ENCODE measurements around the gene CHMP2B.
A peak's percentile ranks its signal among the peaks of the same experiment; 100 is the strongest.

Gene CHMP2B

GRCh38 chr3:87200060-87200647 lies 27.0 kb upstream of the CHMP2B start:
- H3K9me3 ChIP-seq (replicated peaks; ENCODE audit: low read length) = no peaks in the 10 kb centered on the region
- peaks cover 3% of the 10 kb centered on the region for H3K4me1 ChIP-seq (ENCODE audit: control insufficient read depth, insufficient read depth, low read length)
- no peak overlapping the region for H3K4me2 ChIP-seq (ENCODE audit: low read length)
- H3K4me3 ChIP-seq (ENCODE audit: low read length) = no peak overlapping the region
- no peaks in the 10 kb centered on the region for H3K27me3 ChIP-seq (ENCODE audit: control insufficient read depth, insufficient read depth, low read length)
- H3K9ac ChIP-seq (ENCODE audit: low read depth, low read length) = no peak overlapping the region
- H3K36me3 ChIP-seq (ENCODE audit: insufficient read depth, low read length) = no peaks in the 10 kb centered on the region

DNA sequence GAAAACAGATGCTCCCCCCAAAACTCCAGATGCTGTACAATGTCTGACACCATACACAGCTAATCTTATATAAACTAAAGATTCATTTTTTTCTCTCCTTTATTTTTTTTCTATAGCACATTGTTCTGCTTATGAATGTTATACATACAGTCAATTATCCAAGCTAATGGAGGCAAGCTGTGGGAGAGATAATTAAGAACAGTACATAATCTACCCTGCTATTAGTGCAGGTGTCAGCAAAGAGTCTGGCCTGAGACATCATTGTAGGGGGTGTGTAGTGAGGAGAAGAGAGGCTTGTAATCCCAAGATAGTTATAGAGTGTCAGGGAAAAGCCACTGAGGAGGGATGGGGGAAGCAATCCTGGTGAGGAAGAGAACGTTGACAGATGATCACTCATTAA lies 25.4 kb upstream of the CHMP2B start:
- H3K4me1 ChIP-seq (ENCODE audit: control insufficient read depth, insufficient read depth, low read length) = peaks cover 9% of the 10 kb centered on the region
- no peaks in the 10 kb centered on the region for H3K27me3 ChIP-seq (ENCODE audit: control insufficient read depth, insufficient read depth, low read length)
- no peaks in the 10 kb centered on the region for H3K9me3 ChIP-seq (replicated peaks; ENCODE audit: low read length)
- H3K4me2 ChIP-seq (ENCODE audit: low read length) = no peak overlapping the region
- H3K9ac ChIP-seq (ENCODE audit: low read depth, low read length) = no peak overlapping the region
- no peak overlapping the region for H3K4me3 ChIP-seq (ENCODE audit: low read length)
- no peaks in the 10 kb centered on the region for H3K36me3 ChIP-seq (ENCODE audit: insufficient read depth, low read length)

- Histone ChIP-seq H3K27me3 (ENCODE audit: control insufficient read depth, insufficient read depth, low read length) (no peaks in the 10 kb centered on the region), H3K9ac (ENCODE audit: low read depth, low read length) (no peak overlapping the region), H3K4me2 (ENCODE audit: low read length) (no peak overlapping the region), H3K36me3 (ENCODE audit: insufficient read depth, low read length) (no peaks in the 10 kb centered on the region), H3K9me3 (replicated peaks; ENCODE audit: low read length) (no peaks in the 10 kb centered on the region), H3K4me3 (ENCODE audit: low read length) (no peak overlapping the region), H3K4me1 (ENCODE audit: control insufficient read depth, insufficient read depth, low read length) (peaks cover 24% of the 10 kb centered on the region)
Observed at GRCh38 chr3:87203809-87204208, 23.3 kb upstream of the CHMP2B start.

DNA sequence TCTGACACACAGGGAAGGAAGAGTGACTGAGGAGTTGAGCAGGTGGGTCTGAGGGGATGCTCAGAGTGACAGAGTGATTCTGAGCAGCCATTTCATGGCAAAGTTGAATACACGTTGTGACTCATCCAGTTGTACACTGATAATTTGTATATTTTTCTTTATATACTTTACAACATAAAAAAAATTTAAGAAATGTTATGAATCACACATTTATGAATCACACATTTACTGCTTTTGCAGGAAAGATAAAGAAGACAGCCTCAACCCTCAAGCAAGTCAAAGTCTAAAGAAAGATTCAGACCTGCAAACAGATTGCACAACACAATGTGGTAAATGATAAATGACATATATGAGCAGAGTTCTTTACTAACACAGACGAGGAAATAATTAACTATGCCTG lies 21.0 kb upstream of the CHMP2B start:
- no peaks in the 10 kb centered on the region for H3K36me3 ChIP-seq (ENCODE audit: insufficient read depth, low read length)
- H3K27me3 ChIP-seq (ENCODE audit: control insufficient read depth, insufficient read depth, low read length) = no peaks in the 10 kb centered on the region
- H3K9me3 ChIP-seq (replicated peaks; ENCODE audit: low read length) = no peaks in the 10 kb centered on the region
- peak overlapping the region; percentile 44 for H3K4me2 ChIP-seq (ENCODE audit: low read length)
- peaks cover 24% of the 10 kb centered on the region for H3K4me1 ChIP-seq (ENCODE audit: control insufficient read depth, insufficient read depth, low read length)
- peak overlapping the region; percentile 31 for H3K9ac ChIP-seq (ENCODE audit: low read depth, low read length)
- H3K4me3 ChIP-seq (ENCODE audit: low read length) = no peak overlapping the region

DNA sequence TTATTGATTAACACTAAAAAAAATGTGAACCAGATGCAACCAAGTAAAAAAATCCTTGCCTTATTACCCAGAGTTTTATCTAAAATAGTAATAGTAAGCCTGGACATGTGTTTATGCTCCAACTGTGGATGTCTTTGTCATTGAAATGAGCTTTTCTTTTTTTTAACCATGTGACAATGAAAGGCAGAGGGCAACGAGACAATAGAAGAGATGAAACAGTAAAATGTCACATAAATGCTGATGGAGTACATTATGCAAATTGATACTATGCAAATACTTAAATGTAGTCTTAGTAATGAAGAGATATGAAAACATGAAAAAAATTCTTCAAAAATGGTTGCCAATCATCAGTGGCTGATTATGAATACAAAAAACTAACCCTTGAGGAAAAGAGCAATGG lies 20.5 kb upstream of the CHMP2B start:
- no peaks in the 10 kb centered on the region for H3K9me3 ChIP-seq (replicated peaks; ENCODE audit: low read length)
- no peaks in the 10 kb centered on the region for H3K27me3 ChIP-seq (ENCODE audit: control insufficient read depth, insufficient read depth, low read length)
- no peak overlapping the region for H3K4me3 ChIP-seq (ENCODE audit: low read length)
- H3K4me1 ChIP-seq (ENCODE audit: control insufficient read depth, insufficient read depth, low read length) = peaks cover 24% of the 10 kb centered on the region
- H3K36me3 ChIP-seq (ENCODE audit: insufficient read depth, low read length) = no peaks in the 10 kb centered on the region
- peak overlapping the region; percentile 44 for H3K4me2 ChIP-seq (ENCODE audit: low read length)
- H3K9ac ChIP-seq (ENCODE audit: low read depth, low read length) = peak overlapping the region; percentile 31

DNA sequence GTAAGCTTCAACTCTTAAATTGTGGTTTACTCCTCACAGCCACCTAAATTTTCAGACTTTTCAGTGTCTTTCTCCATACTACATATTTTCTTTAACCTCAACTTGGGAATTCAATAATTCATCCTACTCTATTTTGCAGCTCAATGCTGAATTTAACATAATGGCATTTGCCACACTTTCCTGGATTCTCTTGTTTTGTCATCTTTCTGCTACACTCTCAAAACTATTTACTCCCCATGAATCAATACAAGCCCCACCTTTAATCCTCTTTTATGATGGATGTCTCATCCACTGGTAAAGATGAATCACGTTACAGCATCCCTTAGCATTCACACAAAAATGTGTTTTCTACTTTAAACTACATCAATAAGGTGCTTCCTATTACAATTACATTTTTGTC lies 19.6 kb upstream of the CHMP2B start:
- Histone ChIP-seq H3K9me3 (replicated peaks; ENCODE audit: low read length) (no peaks in the 10 kb centered on the region), H3K4me2 (ENCODE audit: low read length) (peak overlapping the region; percentile 39), H3K27me3 (ENCODE audit: control insufficient read depth, insufficient read depth, low read length) (no peaks in the 10 kb centered on the region), H3K9ac (ENCODE audit: low read depth, low read length) (no peak overlapping the region), H3K36me3 (ENCODE audit: insufficient read depth, low read length) (no peaks in the 10 kb centered on the region), H3K4me3 (ENCODE audit: low read length) (no peak overlapping the region), H3K4me1 (ENCODE audit: control insufficient read depth, insufficient read depth, low read length) (peaks cover 24% of the 10 kb centered on the region)

DNA sequence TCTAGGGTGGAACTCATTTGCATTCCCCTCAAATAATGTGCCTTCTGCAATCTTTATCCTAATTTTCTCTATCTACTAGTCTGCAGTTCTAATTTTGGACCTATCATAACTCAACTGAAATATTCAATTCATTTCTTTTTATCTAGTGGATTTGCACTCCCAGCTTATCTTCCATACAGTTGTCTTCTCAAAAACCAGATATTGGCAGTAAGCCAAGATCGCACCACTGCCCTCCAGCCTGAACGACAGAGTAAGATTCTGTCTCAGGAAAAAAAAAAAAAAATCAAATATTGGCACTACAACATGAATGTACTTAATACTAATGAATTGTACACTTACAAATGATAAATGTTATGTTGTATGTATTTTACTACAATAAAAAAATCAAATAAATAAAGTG lies 18.0 kb upstream of the CHMP2B start:
- peaks cover 21% of the 10 kb centered on the region for H3K4me1 ChIP-seq (ENCODE audit: control insufficient read depth, insufficient read depth, low read length)
- no peaks in the 10 kb centered on the region for H3K36me3 ChIP-seq (ENCODE audit: insufficient read depth, low read length)
- no peak overlapping the region for H3K4me2 ChIP-seq (ENCODE audit: low read length)
- H3K9me3 ChIP-seq (replicated peaks; ENCODE audit: low read length) = no peaks in the 10 kb centered on the region
- H3K4me3 ChIP-seq (ENCODE audit: low read length) = no peak overlapping the region
- no peak overlapping the region for H3K9ac ChIP-seq (ENCODE audit: low read depth, low read length)
- H3K27me3 ChIP-seq (ENCODE audit: control insufficient read depth, insufficient read depth, low read length) = no peaks in the 10 kb centered on the region

DNA sequence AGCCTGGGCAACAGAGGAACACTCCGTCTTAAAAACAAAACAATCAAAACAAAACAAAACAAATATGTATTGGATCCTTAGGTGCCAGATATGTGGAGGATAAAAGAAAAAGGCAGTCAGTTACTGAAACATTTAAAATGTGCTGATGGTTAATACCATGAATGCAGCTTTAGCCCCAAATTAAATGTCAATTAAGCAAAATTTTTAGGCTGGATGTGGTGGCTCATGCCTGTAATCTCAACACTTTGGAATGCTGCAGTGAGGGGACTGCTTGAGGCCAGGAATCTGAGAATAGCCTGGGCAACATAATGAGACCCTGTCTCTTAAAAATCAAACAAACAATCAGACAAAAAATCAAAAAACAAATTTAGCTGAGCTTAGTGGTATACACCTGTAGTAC lies 8.5 kb upstream of the CHMP2B start:
- Histone ChIP-seq H3K4me3 (ENCODE audit: low read length) (no peak overlapping the region), H3K4me2 (ENCODE audit: low read length) (no peak overlapping the region), H3K9ac (ENCODE audit: low read depth, low read length) (no peak overlapping the region), H3K36me3 (ENCODE audit: insufficient read depth, low read length) (no peaks in the 10 kb centered on the region), H3K9me3 (replicated peaks; ENCODE audit: low read length) (no peaks in the 10 kb centered on the region), H3K4me1 (ENCODE audit: control insufficient read depth, insufficient read depth, low read length) (no peaks in the 10 kb centered on the region), H3K27me3 (ENCODE audit: control insufficient read depth, insufficient read depth, low read length) (no peaks in the 10 kb centered on the region)

DNA sequence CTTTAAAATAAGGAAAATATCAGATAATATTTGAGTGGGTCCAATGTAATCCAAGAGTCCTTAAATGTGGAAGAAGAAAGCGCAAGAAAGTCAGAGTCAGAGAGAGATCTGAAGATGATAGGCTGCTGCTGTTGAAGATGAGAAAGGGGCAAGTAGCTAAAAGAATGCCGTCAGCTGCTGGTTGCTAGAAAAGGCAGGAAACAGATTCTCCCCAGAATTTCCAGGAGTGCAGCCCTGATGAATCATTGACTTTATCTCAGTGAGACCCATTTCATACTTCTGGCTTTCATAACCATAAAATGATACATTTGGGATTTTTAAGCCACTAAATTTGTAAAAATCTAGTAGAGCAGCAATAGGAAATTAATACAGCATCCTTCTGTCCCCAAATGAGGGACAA lies 7.5 kb upstream of the CHMP2B start:
- H3K36me3 ChIP-seq (ENCODE audit: insufficient read depth, low read length) = no peaks in the 10 kb centered on the region

DNA sequence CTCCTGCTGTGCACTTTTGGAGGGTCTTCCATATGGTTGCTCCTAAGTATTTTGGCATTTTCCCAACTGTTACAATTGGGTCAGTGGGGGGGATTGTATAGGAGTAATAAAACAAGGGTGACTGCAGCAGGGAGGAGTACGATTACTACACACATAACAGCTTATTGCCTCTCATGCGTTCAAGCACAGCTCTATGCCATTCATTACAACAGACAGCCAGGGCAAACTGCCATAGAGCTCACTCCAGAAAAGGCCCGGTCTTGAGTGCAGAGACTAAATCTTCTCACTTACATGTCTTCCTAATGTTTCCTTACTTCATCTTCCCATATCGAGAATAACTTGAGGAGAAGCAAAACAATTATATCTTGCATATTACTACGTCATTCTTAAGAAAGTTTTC lies 1.4 kb upstream of the CHMP2B start:
- H3K4me1 ChIP-seq (ENCODE audit: control insufficient read depth, insufficient read depth, low read length) = peaks cover 16% of the 10 kb centered on the region
- H3K4me2 ChIP-seq (ENCODE audit: low read length) = no peak overlapping the region
- H3K9ac ChIP-seq (ENCODE audit: low read depth, low read length) = no peak overlapping the region
- H3K9me3 ChIP-seq (replicated peaks; ENCODE audit: low read length) = no peaks in the 10 kb centered on the region
- H3K4me3 ChIP-seq (ENCODE audit: low read length) = no peak overlapping the region
- no peaks in the 10 kb centered on the region for H3K36me3 ChIP-seq (ENCODE audit: insufficient read depth, low read length)
- H3K27me3 ChIP-seq (ENCODE audit: control insufficient read depth, insufficient read depth, low read length) = no peaks in the 10 kb centered on the region

More for the DNA sequence above, 7.5 kb upstream of the CHMP2B start:
- no peaks in the 10 kb centered on the region for H3K27me3 ChIP-seq (ENCODE audit: control insufficient read depth, insufficient read depth, low read length)
- no peak overlapping the region for H3K4me2 ChIP-seq (ENCODE audit: low read length)
- no peaks in the 10 kb centered on the region for H3K4me1 ChIP-seq (ENCODE audit: control insufficient read depth, insufficient read depth, low read length)
- no peak overlapping the region for H3K9ac ChIP-seq (ENCODE audit: low read depth, low read length)
- H3K4me3 ChIP-seq (ENCODE audit: low read length) = no peak overlapping the region
- no peaks in the 10 kb centered on the region for H3K9me3 ChIP-seq (replicated peaks; ENCODE audit: low read length)

GRCh38 chr3:87227835-87228144 lies 681 bp downstream of the CHMP2B start:
- no peaks in the 10 kb centered on the region for H3K27me3 ChIP-seq (ENCODE audit: control insufficient read depth, insufficient read depth, low read length)

GRCh38 chr3:87228316-87228715 lies 1.2 kb downstream of the CHMP2B start:
- H3K27me3 ChIP-seq (ENCODE audit: control insufficient read depth, insufficient read depth, low read length) = no peaks in the 10 kb centered on the region
- H3K9me3 ChIP-seq (replicated peaks; ENCODE audit: low read length) = no peaks in the 10 kb centered on the region
- H3K36me3 ChIP-seq (ENCODE audit: insufficient read depth, low read length) = peaks cover 3% of the 10 kb centered on the region
- H3K4me3 ChIP-seq (ENCODE audit: low read length) = peak overlapping the region; percentile 84
- H3K4me1 ChIP-seq (ENCODE audit: control insufficient read depth, insufficient read depth, low read length) = peaks cover 24% of the 10 kb centered on the region
- peak overlapping the region; percentile 82 for H3K4me2 ChIP-seq (ENCODE audit: low read length)
- H3K9ac ChIP-seq (ENCODE audit: low read depth, low read length) = peak overlapping the region; percentile 98

More at GRCh38 chr3:87227835-87228144, 681 bp downstream of the CHMP2B start:
- peak overlapping the region; percentile 82 for H3K4me2 ChIP-seq (ENCODE audit: low read length)
- peak overlapping the region; percentile 98 for H3K9ac ChIP-seq (ENCODE audit: low read depth, low read length)
- H3K4me1 ChIP-seq (ENCODE audit: control insufficient read depth, insufficient read depth, low read length) = peaks cover 22% of the 10 kb centered on the region
- H3K9me3 ChIP-seq (replicated peaks; ENCODE audit: low read length) = no peaks in the 10 kb centered on the region
- peak overlapping the region; percentile 84 for H3K4me3 ChIP-seq (ENCODE audit: low read length)
- peaks cover 3% of the 10 kb centered on the region for H3K36me3 ChIP-seq (ENCODE audit: insufficient read depth, low read length)

Data from skeletal muscle satellite cell (primary cell).